ENCODE measurements around the gene SUMO1.
"Not testable (repeated sequence)": the region's sequence is repeated elsewhere in the genome, so short reads cannot be mapped to it uniquely, and the experiment has no call there.

SUMO1 gene

DNA sequence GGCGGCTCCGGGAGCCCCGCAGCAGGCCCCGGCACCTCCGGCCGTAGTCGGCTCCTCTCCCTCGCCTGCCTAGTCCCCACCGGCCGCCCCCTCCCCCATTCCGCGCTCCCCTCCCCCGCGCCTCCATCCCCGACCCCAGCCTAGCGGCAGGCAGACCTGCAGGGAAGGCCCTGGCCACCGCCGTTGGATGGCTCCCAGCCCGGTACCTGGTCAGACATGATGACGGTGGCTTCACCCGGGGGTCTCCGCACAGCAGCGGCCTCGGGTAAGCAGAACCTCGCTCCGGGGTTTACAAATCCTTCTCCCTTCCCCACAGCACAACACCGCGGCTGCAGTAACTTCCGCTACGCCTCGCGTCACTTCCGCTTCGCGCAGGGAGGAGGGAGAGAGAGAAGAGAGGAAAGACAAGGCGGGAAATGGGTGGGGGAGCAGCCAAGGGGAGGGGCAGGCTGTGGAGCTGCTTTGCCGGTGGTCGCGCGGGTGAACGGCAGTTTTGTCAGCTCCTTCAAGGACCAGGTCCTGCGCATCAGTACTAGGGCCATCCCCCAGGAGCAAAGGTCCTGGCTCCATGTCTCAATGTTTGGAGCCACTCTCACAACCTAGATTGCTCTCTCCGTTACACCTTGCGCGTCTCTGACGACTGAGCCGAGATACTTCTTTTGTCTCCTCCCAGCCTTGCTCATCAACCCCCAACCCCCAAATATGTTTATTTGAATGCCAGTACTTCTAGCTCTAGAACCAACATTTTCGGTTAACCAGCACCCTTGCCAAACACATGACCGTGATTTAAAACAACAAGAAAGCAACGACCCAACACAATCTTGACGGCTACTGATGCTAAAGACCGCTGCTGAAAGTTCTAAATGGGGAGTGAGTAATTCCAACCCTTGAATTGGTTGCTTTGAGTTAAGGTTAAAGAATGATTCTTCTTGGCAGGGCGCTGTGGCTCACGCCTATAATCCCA, at the start of gene SUMO1:
Gene SUMO1 (minus strand): TSS at position 364 of the 964 bp plus-strand sequence. CDS start 146 bp downstream, at position 218.
- peak; percentile 90 for DNase-seq (ENCODE audit: low spot score)

DNA sequence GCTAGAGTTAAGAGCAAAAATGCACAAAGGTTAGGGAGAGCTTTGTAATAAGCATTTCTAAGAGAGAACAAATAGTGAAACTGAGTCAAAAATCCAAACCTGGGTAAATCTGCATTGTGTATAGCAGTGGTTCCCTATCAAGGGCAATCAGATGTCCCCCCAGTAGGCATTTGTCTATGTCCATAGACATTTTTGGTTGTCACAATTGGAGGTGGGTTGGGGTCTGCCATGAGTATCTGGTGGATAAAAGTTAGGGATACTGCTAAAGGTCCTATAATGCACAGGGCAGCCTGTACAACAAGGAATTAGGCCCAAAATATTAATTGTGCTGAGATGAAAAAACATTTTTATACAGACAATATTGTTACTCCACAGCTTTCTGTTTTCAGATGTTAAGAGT, 48.2 kb upstream of the SUMO1 start:
- DNase-seq (ENCODE audit: low spot score): no peak

DNA sequence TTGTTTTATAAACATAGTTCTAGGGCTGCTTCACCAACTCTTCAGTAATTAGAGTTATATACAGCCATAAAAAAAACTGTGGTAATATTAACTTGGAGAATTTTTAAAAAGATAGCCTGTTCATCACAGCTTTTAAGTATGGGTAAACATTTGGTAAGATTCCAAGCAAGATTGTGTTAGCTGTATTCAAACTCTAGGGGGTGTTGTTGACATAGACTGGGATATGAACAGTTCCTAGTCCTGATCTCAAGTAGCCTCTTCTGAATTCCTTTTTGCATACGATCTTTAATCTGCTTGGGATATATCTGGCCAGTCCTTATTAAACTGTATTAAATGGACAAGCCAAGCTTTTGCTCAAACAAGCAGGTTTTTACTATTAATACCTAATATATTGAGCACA, 40.5 kb upstream of the SUMO1 start:
- no peak for DNase-seq (ENCODE audit: low spot score)

DNA sequence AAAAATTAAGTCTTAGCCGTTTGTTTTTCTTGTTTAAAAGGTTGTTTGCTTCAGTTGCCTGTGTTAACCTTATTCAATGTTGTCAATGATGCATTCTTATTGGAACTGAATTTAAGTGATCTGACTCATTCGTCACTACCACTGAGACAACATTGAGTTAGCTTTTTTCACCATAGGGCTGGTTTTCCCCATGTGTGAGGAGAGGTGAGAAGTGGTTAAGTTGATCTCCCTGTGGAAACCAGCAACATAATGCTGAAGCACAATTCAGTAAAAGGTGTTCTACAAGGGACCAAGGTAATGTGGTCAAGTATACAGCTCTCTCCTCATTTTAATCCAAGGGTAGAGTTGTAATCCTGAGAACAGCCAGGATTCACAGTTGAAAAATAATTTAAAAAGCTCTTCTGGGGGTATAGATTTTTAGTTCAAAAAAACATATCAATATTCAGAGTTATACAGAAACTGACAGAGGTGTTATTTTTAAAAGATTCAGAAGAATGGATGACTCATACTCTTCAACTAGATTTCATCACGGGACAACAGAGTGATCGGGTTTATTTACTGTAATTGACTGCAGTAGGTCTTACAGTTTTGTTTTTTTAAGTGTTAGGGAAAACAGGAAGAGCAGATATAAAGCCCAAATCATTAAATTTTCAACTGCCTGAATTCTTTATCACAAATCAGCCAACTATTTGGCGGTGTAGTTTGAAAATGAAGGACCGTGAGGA, 39.8 kb upstream of the SUMO1 start:
- peak; percentile 42 for DNase-seq (ENCODE audit: low spot score)

DNA sequence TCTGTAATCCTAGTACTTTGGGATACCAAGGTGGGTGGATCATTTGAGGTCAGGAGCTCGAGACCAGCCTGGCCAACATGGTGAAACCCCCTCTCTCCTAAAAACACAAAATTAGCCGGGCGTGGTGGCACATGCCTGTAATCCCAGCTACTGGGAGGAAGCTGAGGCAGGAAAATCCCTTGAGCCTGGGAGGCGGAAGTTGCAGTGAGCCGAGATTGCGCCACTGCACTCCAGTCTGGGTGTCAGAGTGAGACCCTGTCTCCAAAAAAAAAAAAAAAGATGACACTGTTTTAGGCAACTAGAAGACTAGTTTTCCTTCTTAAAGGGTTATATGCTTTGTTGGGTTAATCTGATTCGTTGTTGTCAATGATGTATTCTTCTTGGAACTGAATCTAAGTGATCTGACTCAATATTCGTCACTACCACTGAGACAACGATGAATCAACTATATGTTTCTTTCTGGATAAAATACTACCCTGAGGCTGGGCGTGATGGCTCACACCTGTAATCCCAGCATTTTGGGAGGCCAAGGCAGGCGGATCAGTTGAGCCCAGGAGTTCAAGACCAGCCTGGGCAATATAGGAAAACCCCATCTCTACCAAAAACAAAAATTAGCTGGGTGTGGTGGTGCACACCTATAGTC, 37.8 kb upstream of the SUMO1 start:
- DNase-seq (ENCODE audit: low spot score): not testable (repeated sequence)

DNA sequence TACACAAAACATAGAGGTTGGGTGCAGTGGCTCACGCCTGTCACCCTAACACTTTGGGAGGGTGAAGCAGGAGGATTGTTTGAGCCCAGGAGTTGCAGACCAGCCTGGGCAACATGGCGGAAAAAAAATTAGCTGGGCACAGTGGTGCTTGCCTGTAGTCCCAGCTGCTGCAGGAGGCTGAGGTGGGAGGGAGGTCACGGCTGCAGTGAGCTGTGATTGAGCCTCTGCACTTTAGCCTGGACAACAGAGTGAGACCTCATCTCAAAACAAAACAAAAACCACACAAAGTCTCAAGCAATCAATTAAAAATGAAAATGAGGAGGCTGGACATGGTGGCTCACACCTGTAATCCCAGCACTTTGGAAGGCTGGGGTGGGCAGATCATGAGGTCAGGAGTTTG, 32.1 kb upstream of the SUMO1 start:
- no peak for DNase-seq (ENCODE audit: low spot score)

DNA sequence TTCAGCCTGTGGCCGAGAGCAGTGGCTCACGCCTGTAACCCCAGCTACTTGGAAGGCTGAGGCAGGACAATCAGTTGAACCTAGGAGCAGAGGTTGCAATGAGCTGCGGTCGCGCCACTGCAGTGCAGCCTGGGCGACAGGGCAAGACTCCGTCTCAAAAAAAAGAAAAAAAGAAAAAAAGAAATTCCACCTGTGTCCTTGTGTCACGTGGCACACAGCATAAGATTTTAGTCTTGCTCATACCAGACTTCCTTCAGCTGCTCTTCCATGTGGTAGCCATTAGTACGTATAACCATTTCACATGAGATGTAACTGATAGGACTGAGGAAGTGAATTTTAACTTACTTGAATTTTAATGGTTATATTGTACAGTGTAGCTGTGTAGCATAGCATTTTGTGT, 31.2 kb upstream of the SUMO1 start:
- DNase-seq (ENCODE audit: low spot score): no peak

DNA sequence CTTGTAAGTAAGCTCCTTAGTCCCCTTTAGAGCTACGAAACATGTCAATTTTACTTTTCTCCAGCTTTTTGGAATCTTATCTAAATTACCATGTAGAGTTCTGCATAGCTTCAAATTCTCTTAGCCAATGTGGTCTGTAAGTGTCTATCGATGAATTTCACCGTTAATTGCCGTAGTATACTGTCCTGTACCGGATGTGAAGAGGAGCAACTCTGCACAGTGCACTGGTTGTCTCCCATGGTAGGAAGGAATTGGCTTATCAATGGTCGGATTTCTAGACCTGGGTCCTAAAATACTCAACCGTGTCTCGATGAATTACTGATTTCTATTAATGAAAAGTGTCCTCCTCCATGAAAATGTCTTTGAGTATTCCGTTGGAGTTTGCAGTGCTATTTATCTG, 29.1 kb upstream of the SUMO1 start:
- no peak for DNase-seq (ENCODE audit: low spot score)

DNA sequence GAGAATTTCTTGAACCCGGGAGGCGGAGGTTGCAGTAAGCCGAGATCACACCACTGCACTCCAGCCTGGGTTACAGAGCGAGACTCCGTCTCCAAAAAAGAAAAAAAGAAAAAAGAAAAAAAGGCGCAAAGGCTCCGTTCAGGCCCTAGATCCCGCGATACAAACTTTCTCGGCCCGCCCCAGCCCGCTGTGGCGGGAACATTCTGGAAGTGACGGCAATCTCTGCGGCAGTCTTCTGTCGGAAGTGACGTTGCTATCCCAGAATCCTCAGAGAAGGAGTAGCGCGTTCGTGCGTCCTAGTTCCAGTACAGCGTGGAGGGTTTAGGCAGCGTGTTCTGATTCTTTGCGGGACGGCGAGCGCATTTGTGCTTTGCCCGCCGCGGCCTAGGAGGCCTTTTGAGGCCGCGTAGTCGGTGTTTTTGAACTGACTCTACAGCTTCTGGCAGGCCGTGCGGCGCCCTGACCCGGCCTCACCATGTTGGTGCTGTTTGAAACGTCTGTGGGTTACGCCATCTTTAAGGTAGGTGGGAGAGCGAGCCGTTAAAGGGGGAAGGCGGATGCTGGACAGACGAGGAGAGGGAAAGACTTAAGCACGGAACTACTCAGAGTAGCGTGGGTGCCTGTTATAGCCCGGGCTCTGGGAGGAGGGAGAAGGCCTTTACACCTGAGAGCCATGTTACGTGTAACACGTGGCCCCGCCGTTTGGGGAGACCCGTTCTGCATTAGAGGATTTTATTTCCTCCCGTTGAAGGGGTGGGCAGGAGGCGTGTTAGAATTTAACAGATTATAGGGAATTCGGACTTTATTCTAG, 27.3 kb upstream of the SUMO1 start, which contains the start of gene NOP58:
Gene NOP58 (plus strand): TSS at position 297 of the 811 bp plus-strand sequence. CDS start 179 bp downstream, at position 476.
- DNase-seq (ENCODE audit: low spot score): peak; percentile 89

DNA sequence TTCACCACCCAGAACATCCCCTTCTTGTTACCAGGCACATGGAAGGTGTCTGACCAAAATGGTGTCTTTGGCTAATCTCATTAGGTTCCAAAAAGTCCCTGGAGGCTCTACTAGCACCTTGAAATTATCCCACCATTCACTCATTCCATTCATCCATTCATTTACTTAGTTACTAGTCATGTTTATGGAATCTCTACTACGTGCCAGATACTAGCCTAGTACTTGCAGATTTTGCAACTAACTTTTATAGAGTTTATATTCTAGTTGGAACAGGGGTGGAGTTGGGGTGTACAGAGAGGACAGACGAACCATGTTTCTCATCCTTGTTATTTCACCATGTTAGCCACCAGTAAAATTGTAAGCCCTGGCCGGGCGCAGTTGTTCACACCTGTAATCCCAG, 23.1 kb upstream of the SUMO1 start:
- no peak for DNase-seq (ENCODE audit: low spot score)

DNA sequence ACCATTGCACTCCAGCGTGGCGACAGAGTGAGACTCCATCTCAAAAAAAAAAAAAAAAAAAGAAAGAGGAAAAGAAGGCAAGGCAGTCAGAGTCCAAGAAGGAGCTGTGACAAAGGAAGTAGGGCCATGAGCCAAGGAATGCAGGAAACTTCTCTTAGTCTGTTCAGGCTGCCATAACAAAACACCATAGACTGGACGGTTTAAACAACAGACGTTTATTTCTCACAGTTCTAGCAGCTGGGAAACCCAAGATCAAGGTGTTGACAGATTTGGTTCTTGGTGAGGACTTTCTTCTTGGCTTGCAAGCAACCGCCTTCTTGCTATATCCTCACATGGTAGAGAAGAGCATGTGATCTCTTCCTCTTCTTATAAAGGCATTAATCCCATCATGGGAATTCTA, 13.1 kb upstream of the SUMO1 start:
- DNase-seq (ENCODE audit: low spot score): no peak

DNA sequence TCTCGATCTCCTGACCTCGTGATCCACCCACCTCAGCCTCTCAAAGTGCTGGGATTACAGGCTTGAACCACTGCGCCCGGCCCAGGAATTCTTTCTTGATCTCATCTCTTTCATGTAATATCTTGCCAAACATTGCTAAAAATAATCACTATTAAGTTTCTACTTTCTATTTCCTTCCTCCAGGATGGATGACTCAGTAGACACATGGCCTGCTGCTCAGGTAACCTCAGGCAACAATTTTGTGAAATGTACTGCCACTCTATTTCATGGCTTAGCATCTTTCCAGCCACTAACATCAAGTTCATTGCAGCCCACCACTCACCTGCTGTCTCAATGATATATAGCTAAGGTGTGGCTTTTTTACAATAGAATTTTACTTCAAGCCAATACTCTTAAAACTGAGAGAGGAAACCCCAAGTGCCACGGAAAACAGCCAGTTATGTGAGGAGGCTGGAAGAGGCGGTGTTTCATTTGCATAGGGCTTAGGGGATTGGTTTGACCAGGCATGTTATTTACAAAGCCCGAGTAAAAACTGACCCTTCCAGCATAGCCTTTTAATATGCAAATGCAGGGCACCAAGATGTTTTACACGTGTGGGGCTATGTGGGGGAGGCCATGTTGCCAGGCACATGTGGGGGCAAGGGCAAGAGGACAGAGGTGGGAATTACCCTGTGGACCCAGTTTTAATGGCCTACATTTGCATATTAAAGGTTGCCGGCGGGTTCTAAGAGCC, 11.3 kb upstream of the SUMO1 start:
- DNase-seq (ENCODE audit: low spot score): no peak

DNA sequence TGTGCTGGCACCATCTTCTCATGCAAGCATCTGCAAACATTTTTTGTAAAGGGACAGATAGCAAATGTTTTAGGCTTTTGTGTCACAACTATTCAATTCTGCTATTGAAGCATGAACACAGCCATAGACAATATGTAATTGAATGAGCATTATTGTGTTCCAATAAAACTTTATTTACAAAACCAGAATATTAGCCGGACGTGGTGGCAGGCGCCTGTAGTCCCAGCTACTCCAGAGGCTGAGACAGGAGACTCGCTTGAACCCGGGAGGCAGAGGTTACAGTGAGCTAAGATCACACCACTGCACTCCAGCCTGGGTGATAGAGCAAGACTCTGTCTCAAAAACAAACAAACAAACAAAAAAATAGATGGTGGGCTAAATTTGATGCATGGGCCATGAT, 9.3 kb upstream of the SUMO1 start:
- DNase-seq (ENCODE audit: low spot score): not testable (repeated sequence)

DNA sequence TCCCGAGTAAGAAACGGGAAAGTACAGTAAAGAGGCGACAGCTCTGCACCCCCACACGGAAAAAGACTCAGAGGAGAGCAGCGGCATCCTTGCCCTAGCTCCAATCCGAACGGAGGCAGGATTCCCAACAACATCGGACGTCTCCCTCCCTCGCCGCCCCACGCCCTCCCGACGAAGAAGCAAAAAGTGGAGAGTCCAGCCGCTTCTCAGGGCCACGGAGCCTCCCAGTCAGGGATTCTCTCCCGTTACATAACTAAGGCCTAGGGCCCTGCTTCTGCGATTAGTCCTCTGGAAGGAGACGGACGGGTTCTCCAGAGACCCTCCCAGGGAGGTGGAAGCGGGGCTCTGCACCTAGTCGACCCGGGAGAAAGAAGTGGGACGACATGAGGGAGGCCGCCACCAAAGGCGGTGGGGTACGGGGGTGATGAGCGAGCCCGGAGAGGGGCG, 587 bp downstream of the SUMO1 start:
- peak; percentile 3 for DNase-seq (ENCODE audit: low spot score)

DNA sequence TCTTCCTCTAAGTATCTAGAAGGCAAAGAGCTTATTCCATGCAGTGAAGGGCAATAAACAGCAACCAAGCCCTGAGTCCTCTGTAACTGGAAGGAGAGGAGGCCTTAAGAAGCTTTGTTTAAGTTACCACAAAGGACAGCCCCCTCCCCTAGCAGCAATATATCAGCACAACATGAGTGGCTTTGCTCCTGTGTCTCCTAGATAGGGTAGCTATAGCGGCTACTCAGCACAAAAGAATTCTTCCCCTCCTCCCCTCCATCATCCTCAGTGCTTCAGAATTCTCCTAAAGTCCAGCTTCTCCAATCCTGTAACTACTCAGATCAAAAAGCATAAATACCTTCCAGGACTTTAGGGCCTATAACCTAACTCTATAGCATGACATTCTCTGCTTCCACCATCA, 16.5 kb downstream of the SUMO1 start:
- DNase-seq (ENCODE audit: low spot score): no peak

DNA sequence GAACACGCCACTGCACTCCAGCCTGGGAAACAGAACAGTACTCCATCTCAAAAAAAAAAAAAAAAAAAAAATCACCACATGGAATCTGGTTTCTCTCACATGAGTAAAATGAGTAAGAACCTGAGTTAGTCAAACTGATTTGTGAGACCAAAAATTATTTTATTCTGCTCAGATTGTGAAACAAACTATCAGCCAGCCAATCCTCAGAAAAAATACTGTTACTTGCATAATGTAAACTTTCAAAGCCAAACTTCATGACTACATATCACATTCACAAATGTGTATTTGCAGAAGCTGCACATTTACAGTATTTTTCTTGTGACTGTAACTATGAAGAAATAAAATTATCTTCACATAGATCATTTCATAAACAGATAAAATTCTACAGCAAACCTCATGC, 23.2 kb downstream of the SUMO1 start:
- no peak for DNase-seq (ENCODE audit: low spot score)

DNA sequence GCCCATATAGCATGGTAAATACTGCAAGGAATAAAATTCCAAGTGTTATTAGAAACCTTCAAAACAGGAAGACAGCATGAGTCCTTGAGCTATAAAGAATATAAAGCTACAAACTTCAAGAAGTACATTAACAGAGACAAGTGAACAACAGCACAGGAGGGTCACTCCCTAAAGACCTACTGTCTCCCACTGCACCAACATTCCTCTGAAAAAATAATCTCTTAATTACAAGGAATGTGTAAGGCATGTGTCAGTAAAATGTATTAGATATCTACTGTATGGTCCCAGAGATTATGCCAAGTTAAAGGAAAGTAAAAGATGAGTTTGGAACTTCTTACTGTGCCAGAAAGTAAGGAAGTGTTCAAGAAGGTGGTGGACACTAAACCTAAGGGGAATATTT, 29.9 kb downstream of the SUMO1 start:
- DNase-seq (ENCODE audit: low spot score): no peak

DNA sequence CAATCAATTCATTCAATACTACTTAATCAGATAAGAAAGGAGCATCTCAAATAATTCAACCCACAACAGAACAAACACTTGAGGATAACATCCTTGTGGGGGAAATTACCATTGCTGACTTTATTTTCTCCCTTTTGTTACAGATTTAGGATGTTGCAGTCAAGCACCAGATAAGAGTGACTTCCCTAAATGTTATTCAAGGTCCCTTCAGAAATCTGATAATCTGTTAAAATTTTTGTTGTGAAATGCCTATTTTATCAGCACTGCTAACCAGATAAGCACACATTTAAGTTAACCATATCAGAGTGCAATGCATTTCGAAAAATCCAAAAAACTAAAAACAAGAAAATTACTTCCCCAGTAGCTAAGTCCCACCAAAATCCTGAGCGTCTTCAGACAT, 33.5 kb downstream of the SUMO1 start:
- DNase-seq (ENCODE audit: low spot score): no peak

DNA sequence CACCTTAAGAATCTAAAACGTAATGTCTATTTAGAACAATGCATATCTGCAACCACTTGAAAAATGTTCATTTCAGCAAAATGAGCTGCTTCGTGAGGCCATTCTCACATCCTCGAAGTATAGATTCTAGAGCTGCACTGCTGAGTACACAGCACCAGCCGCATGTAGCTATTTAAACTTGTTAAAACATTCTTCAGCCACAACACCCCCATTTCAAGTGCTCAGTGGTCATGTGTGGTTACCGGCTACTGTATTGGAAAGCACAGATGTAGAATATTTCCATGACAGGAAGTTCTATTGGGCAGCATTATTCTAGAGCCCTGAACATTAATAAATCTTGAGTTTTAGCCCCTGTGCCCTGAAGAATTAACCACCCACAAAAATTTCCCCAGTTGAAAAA, 35.0 kb downstream of the SUMO1 start:
- no peak for DNase-seq (ENCODE audit: low spot score)

DNA sequence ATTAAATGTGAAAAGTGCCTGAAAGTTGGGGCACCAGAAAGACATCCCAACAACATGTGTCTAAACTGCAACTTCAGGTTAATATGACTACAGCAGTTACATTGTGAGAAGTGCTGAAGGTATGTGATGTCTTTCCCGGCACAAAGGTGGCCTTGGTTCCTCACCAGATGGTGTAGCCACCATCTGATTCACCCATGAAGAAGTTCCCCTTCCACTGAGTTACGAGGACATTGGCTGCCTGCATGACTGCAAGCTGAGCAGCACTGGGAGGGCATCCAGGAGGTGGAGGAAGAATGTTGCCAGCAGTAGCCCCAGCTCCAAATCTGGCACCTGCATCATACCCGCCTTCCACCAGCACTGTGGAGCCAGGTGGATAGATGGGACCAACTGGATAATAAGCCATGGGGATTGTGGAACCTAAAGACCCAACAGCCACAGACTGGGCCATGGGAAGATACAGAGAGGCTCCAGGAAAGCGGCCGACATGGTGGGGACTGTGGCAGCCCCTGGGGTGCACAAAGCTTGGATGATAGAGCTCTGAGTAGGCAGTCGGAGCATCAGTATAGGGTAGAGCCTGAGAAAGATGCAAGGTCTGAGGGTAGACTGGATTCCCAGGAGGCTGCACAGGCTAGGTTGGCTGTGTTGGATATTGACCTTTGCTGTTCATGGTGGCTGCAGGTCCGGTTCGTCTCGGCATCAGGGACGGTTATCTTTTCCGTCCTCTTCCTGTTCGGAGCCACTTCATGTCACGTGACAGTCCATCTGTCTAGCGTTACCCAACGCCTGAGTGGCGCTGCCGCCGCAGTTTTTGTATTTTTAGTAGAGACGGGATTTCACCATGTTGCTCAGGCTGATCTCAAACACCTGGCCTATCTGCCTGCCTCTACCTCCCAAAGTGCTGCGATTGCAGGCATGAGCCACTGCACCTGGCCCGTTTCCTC, 36.9 kb downstream of the SUMO1 start:
- no peak for DNase-seq (ENCODE audit: low spot score)

All from CD4-positive, alpha-beta T cell treated with Interleukin-15 for 4 hours (primary cell).